OCI-LY7 (cell line): Measurements from ENCODE around the gene EGFL8. TPM values are rescaled to one million over a fixed set of nuclear protein-coding genes. Genes with fewer than 3 reads are reported as not detected.

Experiments
- BruUV-seq: library from RNA; stranded (reverse); fragments of 400-500 nt; replicated peaks from 2 replicates; lab custom pipeline; 2021; lab: Mats Ljungman, UMichigan
- CTCF ChIA-PET: fragments of 300-600 bp; sonication (Branson Sonifier 250); formaldehyde crosslinking; loops from one replicate; lab custom pipeline; 2022; ENCODE audit warnings: antibody characterized with exemption; ENCODE audit not compliant: unreplicated experiment; lab: Charles Lee
- POLR2A ChIA-PET: fragments of 300-600 bp; sonication (Branson Sonifier 250); formaldehyde crosslinking; loops from one replicate; lab custom pipeline; 2022; ENCODE audit warnings: antibody characterized with exemption; lab: Charles Lee
- DNase-seq: peaks from one replicate; pipeline ENCODE4 v3.0.0-alpha.2; 2015; ENCODE audit warnings: low spot score
- H2AFZ ChIP-seq: fragments of 200-600 bp; sonication (generic), shearing (Covaris generic); 2 replicates; pipeline ENCODE4 v1.6.1; 2014; ENCODE audit warnings: mild to moderate bottlenecking, antibody characterized with exemption, low read length, moderate library complexity
- H3K27ac ChIP-seq: fragments of 200-600 bp; sonication (generic); 2 replicates; pipeline ENCODE4 v1.5.1; 2014; ENCODE audit warnings: mixed run types, low read depth, mild to moderate bottlenecking, moderate library complexity, low read length, inconsistent platforms; ENCODE audit not compliant: poor library complexity, severe bottlenecking
- H3K36me3 ChIP-seq: fragments of 200-600 bp; sonication (generic); 2 replicates; pipeline ENCODE4 v1.6.1; 2014; ENCODE audit warnings: mild to moderate bottlenecking, antibody characterized with exemption, low read length, moderate library complexity, mixed read lengths; ENCODE audit not compliant: insufficient read depth
- H3K4me1 ChIP-seq: fragments of 200-600 bp; sonication (generic); 2 replicates; pipeline ENCODE4 v1.5.1; 2014; ENCODE audit warnings: mild to moderate bottlenecking, low read length; ENCODE audit not compliant: insufficient read depth, poor library complexity, severe bottlenecking
- H3K4me2 ChIP-seq: fragments of 200-600 bp; sonication (generic); 2 replicates; pipeline ENCODE4 v1.6.1; 2014; ENCODE audit warnings: mild to moderate bottlenecking, low read length
- H3K4me3 ChIP-seq: fragments of 200-600 bp; sonication (generic); 2 replicates; pipeline ENCODE4 v1.5.1; 2014; ENCODE audit warnings: mild to moderate bottlenecking, low read depth, low read length; ENCODE audit not compliant: poor library complexity, severe bottlenecking
- H3K79me2 ChIP-seq: fragments of 200-600 bp; sonication (generic); 2 replicates; pipeline ENCODE4 v1.6.1; 2016; ENCODE audit warnings: low read depth, mild to moderate bottlenecking, low read length, moderate library complexity, mixed read lengths; ENCODE audit not compliant: insufficient read depth
- H3K9me2 ChIP-seq: fragments of 200-600 bp; sonication (generic); 2 replicates; pipeline ENCODE4 v1.6.1; 2016; ENCODE audit warnings: mild to moderate bottlenecking, low read length, mixed read lengths; ENCODE audit not compliant: insufficient read depth
- H3K9me3 ChIP-seq: fragments of 200-600 bp; sonication (generic); 2 replicates; pipeline ENCODE4 v1.6.1; 2014; ENCODE audit warnings: mild to moderate bottlenecking, mixed run types, low read length, mixed read lengths
- H4K20me1 ChIP-seq: fragments of 200-600 bp; sonication (generic); 2 replicates; pipeline ENCODE4 v1.6.1; 2014; ENCODE audit warnings: mild to moderate bottlenecking, antibody characterized with exemption, low read length, moderate library complexity, mixed read lengths; ENCODE audit not compliant: insufficient read depth
- EZH2phosphoT487 ChIP-seq: fragments of 200-600 bp; sonication (generic); IDR thresholded peaks from 2 replicates; pipeline ENCODE4 v1.6.1; 2018; ENCODE audit warnings: low read depth, borderline replicate concordance, mild to moderate bottlenecking, mixed run types, antibody characterized with exemption, low read length, moderate library complexity, mixed read lengths
- intact Hi-C: fragments of 100-400 bp; cut with micrococcal nuclease; formaldehyde crosslinking; loops from one replicate; pipeline ENCODE4 v1.10.0; 2022; ENCODE audit not compliant: unreplicated experiment
- total RNA-seq, 2 experiments: library from RNA; depleted of rRNA in 1 of 2; stranded (reverse); fragments of >200 nt in 1 of 2; shearing (Covaris generic) in 1 of 2; gene quantifications; 2 replicates each; pipeline ENCODE4 v1.2.3, GENCODE V29; 2014 to 2022
- TF ChIP-seq, protein P1 (sequence below): fragments of 200-600 bp; sonication (generic); conservative IDR thresholded peaks from 2 replicates; pipeline ENCODE4 v1.5.1; 2014; ENCODE audit warnings: mild to moderate bottlenecking, antibody characterized with exemption, low read length, moderate library complexity, mixed read lengths

The EGFL8 gene
- total RNA-seq, 2 experiments from 2014 or later = 7.4 to 21.6 TPM

DNA sequence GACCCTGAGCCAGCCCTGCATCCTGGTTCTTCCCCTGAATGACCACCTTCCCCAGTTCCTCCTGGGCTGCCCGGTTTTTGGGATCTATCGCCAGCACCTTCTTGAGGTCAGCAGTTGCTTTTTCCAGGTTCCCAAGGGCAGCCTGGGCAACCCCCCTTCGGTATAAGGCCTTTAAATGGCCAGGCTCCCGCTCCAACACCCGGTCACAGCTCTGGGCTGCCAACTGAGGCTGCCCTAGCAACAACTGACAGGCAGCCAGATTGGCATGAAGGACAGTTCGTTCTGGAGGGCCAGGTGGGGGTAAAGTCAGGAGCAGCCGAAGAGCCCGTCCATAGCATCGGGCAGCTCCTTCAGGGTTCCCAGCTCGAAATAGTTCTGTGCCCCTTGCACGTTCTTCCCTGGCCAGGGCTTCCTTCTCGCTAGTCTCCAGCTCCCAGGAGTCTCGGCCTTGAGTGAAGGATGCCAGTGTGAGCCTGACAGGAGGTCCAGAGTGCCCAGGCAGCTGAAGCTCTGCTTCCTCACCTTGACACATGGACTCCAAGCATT, 35.6 kb upstream of the EGFL8 start:
- intact Hi-C loops = no loop called here
- Histone ChIP-seq H3K79me2 (peaks cover 30% of the 10 kb centered on the region; the same call in 1 of the 2 replicates), H3K27ac (peak overlapping the region; percentile 44), H3K4me2 (peak overlapping the region; percentile 97), H3K4me1 (peaks cover 29% of the 10 kb centered on the region), H4K20me1 (no peaks in the 10 kb centered on the region), H3K36me3 (peaks cover 27% of the 10 kb centered on the region), H2AFZ (peak overlapping the region; percentile 5; the same call in 1 of the 2 replicates), H3K9me2 (no peaks in the 10 kb centered on the region), H3K4me3 (peak overlapping the region; percentile 79), H3K9me3 (no peaks in the 10 kb centered on the region)
- ChIA-PET CTCF (interaction anchor here (1.5 kb wide), 1 partner anchor 10 kb away, joined by 7 read pairs; no protein-coding TSS in a partner anchor), POLR2A (interaction anchor here (0.6 to 1.8 kb wide), 4 partner anchors 49 to 314 kb away, joined by 3 to 5 read pairs (median 4); partner anchors contain the start of gene GPSM3)
- BruUV-seq = no TSS peak
- DNase-seq = no peak
- no peak for TF ChIP-seq EZH2phosphoT487
- TF ChIP-seq, protein P1, sequence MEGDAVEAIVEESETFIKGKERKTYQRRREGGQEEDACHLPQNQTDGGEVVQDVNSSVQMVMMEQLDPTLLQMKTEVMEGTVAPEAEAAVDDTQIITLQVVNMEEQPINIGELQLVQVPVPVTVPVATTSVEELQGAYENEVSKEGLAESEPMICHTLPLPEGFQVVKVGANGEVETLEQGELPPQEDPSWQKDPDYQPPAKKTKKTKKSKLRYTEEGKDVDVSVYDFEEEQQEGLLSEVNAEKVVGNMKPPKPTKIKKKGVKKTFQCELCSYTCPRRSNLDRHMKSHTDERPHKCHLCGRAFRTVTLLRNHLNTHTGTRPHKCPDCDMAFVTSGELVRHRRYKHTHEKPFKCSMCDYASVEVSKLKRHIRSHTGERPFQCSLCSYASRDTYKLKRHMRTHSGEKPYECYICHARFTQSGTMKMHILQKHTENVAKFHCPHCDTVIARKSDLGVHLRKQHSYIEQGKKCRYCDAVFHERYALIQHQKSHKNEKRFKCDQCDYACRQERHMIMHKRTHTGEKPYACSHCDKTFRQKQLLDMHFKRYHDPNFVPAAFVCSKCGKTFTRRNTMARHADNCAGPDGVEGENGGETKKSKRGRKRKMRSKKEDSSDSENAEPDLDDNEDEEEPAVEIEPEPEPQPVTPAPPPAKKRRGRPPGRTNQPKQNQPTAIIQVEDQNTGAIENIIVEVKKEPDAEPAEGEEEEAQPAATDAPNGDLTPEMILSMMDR = no peak

DNA sequence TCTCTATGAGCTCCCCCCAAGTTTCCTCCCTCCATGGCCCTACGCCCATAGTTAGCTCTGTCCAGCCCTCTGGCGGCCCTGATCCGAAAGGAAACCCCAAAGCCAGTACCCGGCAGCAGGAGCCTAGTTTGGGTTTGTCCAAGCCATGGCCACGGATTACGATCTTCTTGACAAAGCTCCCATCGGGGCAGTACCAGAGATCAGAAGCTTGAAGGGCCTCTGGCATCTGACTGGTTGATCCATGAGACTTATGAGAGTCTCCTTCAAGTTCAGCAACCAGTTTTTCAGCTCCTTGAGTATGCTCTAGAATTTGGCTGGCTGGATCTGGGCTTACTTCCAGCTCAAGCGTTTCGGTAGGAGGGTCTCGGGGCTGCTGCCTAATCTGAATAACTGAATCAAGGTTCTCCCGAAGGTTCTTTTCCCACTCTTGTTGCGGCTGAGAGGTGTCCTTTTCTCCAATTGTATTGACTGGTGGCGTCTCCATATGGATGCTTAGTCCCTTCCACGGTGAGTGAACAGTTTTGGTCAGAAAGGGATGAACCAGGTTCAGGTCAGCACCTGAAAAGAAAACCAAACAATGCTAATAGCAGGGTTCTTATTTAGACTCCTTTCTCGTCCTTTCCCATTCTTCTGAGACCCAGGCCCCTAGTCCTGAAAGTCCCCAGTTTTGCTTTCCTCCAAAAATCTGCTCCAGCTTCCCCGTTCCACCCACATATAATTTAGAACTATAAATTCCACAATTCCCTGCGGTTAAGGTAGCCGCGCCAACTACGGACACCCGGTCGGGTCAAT, 34.9 kb upstream of the EGFL8 start:
- BruUV-seq = TSS peak; percentile 45
- H3K4me3 ChIP-seq = peak overlapping the region; percentile 79

More for the DNA sequence above, 34.9 kb upstream of the EGFL8 start:
- TF ChIP-seq, protein P1 = no peak
- TF ChIP-seq EZH2phosphoT487 = no peak
- Histone ChIP-seq H3K36me3 (peaks cover 21% of the 10 kb centered on the region), H3K9me3 (no peaks in the 10 kb centered on the region), H2AFZ (peak overlapping the region; percentile 77), H4K20me1 (no peaks in the 10 kb centered on the region), H3K27ac (peak overlapping the region; percentile 27), H3K79me2 (peaks cover 30% of the 10 kb centered on the region; the same call in 1 of the 2 replicates), H3K4me1 (peaks cover 29% of the 10 kb centered on the region), H3K4me2 (peak overlapping the region; percentile 97), H3K9me2 (no peaks in the 10 kb centered on the region)
- intact Hi-C loops = loop anchor here (1.0 kb wide), 1 partner anchor 25 kb away; the partner anchor contains the start of gene PPT2
- DNase-seq = no peak
- ChIA-PET POLR2A (interaction anchor here (0.6 to 1.8 kb wide), 5 partner anchors 11 to 657 kb away, joined by 3 to 5 read pairs (median 3); partner anchors contain the start of gene GPSM3), CTCF (no interaction called here)
